HEK293 (cell line): Measurements from ENCODE around the gene ZCCHC7.
"Not testable (repeated sequence)": the region's sequence is repeated elsewhere in the genome, so short reads cannot be mapped to it uniquely, and the experiment has no call there.

Source experiments
- CTCF ChIA-PET: fragments of 350-600 bp; formaldehyde crosslinking; extraction: SDS; loops from one replicate; lab custom pipeline; 2021; ENCODE audit warnings: antibody characterized with exemption; lab: Yijun Ruan, JAX
- POLR2A ChIA-PET: fragments of 300-600 bp; formaldehyde crosslinking; extraction: SDS; loops from one replicate; lab custom pipeline; 2020; ENCODE audit warnings: antibody characterized with exemption, inconsistent platforms; lab: Yijun Ruan, JAX
- H3K27ac ChIP-seq: fragments of 200-500 bp; sonication (Bioruptor generic); 2 replicates; pipeline ENCODE4 v1.5.1; 2014; ENCODE audit warnings: low read depth, low read length, control low read depth, inconsistent platforms; ENCODE audit errors: extremely low read depth
- H3K36me3 ChIP-seq, 2 experiments: fragments of 200-500 bp in 1 of 2; sonication (Bioruptor generic) in 1 of 2; 1 replicate in 1 of 2; 2 replicates in 1 of 2; pipeline ENCODE4 v1.5.1; 2014 to 2017; ENCODE audit warnings: inconsistent platforms in 2 of 2, low read length in 2 of 2; ENCODE audit not compliant: control insufficient read depth in 2 of 2, insufficient read depth in 1 of 2
- H3K4me1 ChIP-seq: fragments of 200-500 bp; sonication (Bioruptor generic); 2 replicates; pipeline ENCODE4 v1.5.1; 2014; ENCODE audit warnings: mild to moderate bottlenecking, low read length, inconsistent platforms; ENCODE audit not compliant: control insufficient read depth, insufficient read depth
- H3K4me3 ChIP-seq: 2 replicates; pipeline ENCODE4 v1.5.1; 2011; ENCODE audit warnings: low read depth, mild to moderate bottlenecking, control low read depth, low read length, moderate library complexity
- H3K9me3 ChIP-seq: fragments of 200-500 bp; sonication (Bioruptor generic); 2 replicates; pipeline ENCODE4 v1.5.1; 2014; ENCODE audit warnings: low read depth, low read length, inconsistent platforms; ENCODE audit not compliant: control insufficient read depth, insufficient read depth
- KLF9 ChIP-seq: fragments of 450-650 bp; formaldehyde crosslinking; IDR thresholded peaks from 2 replicates; pipeline ENCODE4 v1.5.1; 2016; ENCODE audit warnings: missing biosample characterization, missing genetic modification characterization, low read depth
- ZFP69B ChIP-seq: fragments of 450-650 bp; formaldehyde crosslinking; IDR thresholded peaks from 2 replicates; pipeline ENCODE4 v1.5.1; 2016; ENCODE audit warnings: missing biosample characterization, missing genetic modification characterization
- ZNF10 ChIP-seq: fragments of 450-650 bp; formaldehyde crosslinking; IDR thresholded peaks from 2 replicates; pipeline ENCODE4 v1.5.1; 2017; ENCODE audit warnings: missing biosample characterization, missing genetic modification characterization
- ZNF146 ChIP-seq: fragments of 450-650 bp; formaldehyde crosslinking; IDR thresholded peaks from 2 replicates; pipeline ENCODE4 v1.5.1; 2016; ENCODE audit warnings: missing biosample characterization, missing genetic modification characterization
- ZNF155 ChIP-seq: fragments of 450-650 bp; formaldehyde crosslinking; IDR thresholded peaks from 2 replicates; pipeline ENCODE4 v1.5.1; 2016; ENCODE audit warnings: missing biosample characterization, missing genetic modification characterization
- ZNF16 ChIP-seq: fragments of 450-650 bp; formaldehyde crosslinking; IDR thresholded peaks from 2 replicates; pipeline ENCODE4 v1.5.1; 2016; ENCODE audit warnings: low read depth, missing biosample characterization, missing genetic modification characterization
- ZNF174 ChIP-seq: fragments of 450-650 bp; formaldehyde crosslinking; IDR thresholded peaks from 2 replicates; pipeline ENCODE4 v1.5.0; 2017; ENCODE audit warnings: missing biosample characterization, mild to moderate bottlenecking, missing genetic modification characterization
- ZNF19 ChIP-seq: fragments of 450-650 bp; formaldehyde crosslinking; IDR thresholded peaks from 2 replicates; pipeline ENCODE4; 2016; ENCODE audit warnings: missing biosample characterization, missing genetic modification characterization, low read depth
- ZNF202 ChIP-seq: fragments of 450-650 bp; formaldehyde crosslinking; IDR thresholded peaks from 2 replicates; pipeline ENCODE4 v1.5.1; 2016; ENCODE audit warnings: missing biosample characterization, missing genetic modification characterization, borderline replicate concordance
- ZNF221 ChIP-seq: fragments of 450-650 bp; formaldehyde crosslinking; IDR thresholded peaks from 2 replicates; pipeline ENCODE4 v1.5.1; 2017; ENCODE audit warnings: missing biosample characterization, missing genetic modification characterization, borderline replicate concordance
- ZNF239 ChIP-seq: fragments of 450-650 bp; formaldehyde crosslinking; IDR thresholded peaks from 2 replicates; pipeline ENCODE4 v1.5.1; 2016; ENCODE audit warnings: missing biosample characterization, missing genetic modification characterization
- ZNF24 ChIP-seq: fragments of 450-650 bp; formaldehyde crosslinking; IDR thresholded peaks from 2 replicates; pipeline ENCODE4 v1.5.1; 2016; ENCODE audit warnings: missing biosample characterization, missing genetic modification characterization
- ZNF266 ChIP-seq: fragments of 450-650 bp; formaldehyde crosslinking; IDR thresholded peaks from 2 replicates; pipeline ENCODE4 v1.5.1; 2016; ENCODE audit warnings: missing biosample characterization, missing genetic modification characterization, low read depth
- ZNF335 ChIP-seq: fragments of 450-650 bp; formaldehyde crosslinking; conservative IDR thresholded peaks from 2 replicates; pipeline ENCODE4 v1.5.1; 2016; ENCODE audit warnings: missing biosample characterization, missing genetic modification characterization
- ZNF404 ChIP-seq: fragments of 450-650 bp; formaldehyde crosslinking; IDR thresholded peaks from 2 replicates; pipeline ENCODE4 v1.5.1; 2017; ENCODE audit warnings: missing biosample characterization, missing genetic modification characterization
- ZNF510 ChIP-seq: fragments of 450-650 bp; formaldehyde crosslinking; IDR thresholded peaks from 2 replicates; pipeline ENCODE4 v1.5.1; 2018; ENCODE audit warnings: mild to moderate bottlenecking, missing genetic modification characterization, missing biosample characterization; ENCODE audit not compliant: insufficient replicate concordance
- ZNF521 ChIP-seq: fragments of 450-650 bp; formaldehyde crosslinking; IDR thresholded peaks from 2 replicates; pipeline ENCODE4 v1.5.1; 2017; ENCODE audit warnings: missing biosample characterization, mild to moderate bottlenecking, missing genetic modification characterization
- ZNF548 ChIP-seq: fragments of 450-650 bp; formaldehyde crosslinking; IDR thresholded peaks from 2 replicates; pipeline ENCODE4 v1.5.1; 2016; ENCODE audit warnings: missing biosample characterization, missing genetic modification characterization
- ZNF629 ChIP-seq: fragments of 450-650 bp; formaldehyde crosslinking; IDR thresholded peaks from 2 replicates; pipeline ENCODE4 v1.5.1; 2017; ENCODE audit warnings: missing biosample characterization, missing genetic modification characterization
- ZNF664 ChIP-seq: fragments of 450-650 bp; formaldehyde crosslinking; IDR thresholded peaks from 2 replicates; pipeline ENCODE4 v1.5.1; 2016; ENCODE audit warnings: missing biosample characterization, missing genetic modification characterization
- ZNF830 ChIP-seq: fragments of 450-650 bp; IDR thresholded peaks from 2 replicates; pipeline ENCODE4 v1.5.0; 2018; ENCODE audit warnings: missing biosample characterization, missing genetic modification characterization, low read depth, mild to moderate bottlenecking, moderate library complexity
- ZXDB ChIP-seq: fragments of 450-650 bp; formaldehyde crosslinking; IDR thresholded peaks from 2 replicates; pipeline ENCODE4 v1.5.1; 2016; ENCODE audit warnings: missing biosample characterization, missing genetic modification characterization
- TF ChIP-seq, protein P1 (sequence below): fragments of 450-650 bp; formaldehyde crosslinking; IDR thresholded peaks from 2 replicates; pipeline ENCODE4 v1.5.1; 2016; ENCODE audit warnings: missing biosample characterization, missing genetic modification characterization
- TF ChIP-seq, protein P2 (sequence below): fragments of 450-650 bp; formaldehyde crosslinking; IDR thresholded peaks from 2 replicates; pipeline ENCODE4 v1.5.1; 2016; ENCODE audit warnings: missing biosample characterization, missing genetic modification characterization

The ZCCHC7 gene

DNA sequence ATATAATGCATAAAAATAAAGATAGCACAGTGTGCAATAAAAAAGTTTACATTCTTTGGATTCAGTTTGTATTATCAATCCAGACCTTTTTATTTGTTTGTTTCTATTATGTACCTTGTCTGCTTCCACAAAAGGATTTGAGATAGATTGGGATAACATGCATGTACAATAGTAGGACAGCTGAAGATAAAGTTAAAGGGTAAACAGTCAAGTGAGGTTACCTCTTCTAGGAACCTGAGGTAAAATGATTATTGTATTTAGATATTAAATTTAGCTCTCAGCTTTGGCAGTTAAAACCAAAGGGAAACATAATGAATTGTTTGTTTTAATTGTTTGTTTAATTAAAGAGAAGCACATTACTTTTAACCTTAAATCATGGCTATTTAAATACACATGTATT lies 81.7 kb downstream of the ZCCHC7 start:
- ChIA-PET POLR2A (no interaction called here), CTCF (interaction anchor here (0.7 to 1.1 kb wide), 4 partner anchors 10 to 213 kb away, joined by 3 to 5 read pairs (median 3); no protein-coding TSS in a partner anchor)
- Histone ChIP-seq H3K4me1 (peaks cover 7% of the 10 kb centered on the region; the same call in 1 of the 2 replicates), H3K4me3 (no peak overlapping the region), H3K36me3 (no peaks in the 10 kb centered on the region), H3K27ac (no peak overlapping the region), H3K9me3 (no peaks in the 10 kb centered on the region)
- TF ChIP-seq ZNF221 (tag by site-specific recombination): no peak

DNA sequence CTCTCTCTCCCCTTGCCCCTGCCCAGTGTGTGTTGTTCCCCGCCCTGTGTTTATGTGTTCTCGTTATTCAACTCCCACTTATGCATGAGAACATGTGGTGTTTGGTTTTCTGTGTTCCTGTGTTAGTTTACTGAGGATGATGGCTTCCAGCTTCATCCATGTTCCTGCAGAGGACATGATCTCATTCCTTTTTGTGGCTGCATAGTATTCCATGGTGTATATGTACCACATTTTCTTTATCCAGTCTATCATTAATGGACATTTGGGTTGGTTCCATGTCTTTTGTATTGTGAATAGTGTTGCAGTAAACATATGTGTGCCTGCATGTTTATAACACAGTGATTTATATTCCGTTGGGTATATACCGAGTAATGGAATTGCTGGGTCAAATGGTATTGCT lies 83.1 kb downstream of the ZCCHC7 start:
- H3K27ac ChIP-seq, H3K4me3 ChIP-seq, POLR2A ChIA-PET, CTCF ChIA-PET, H3K9me3 ChIP-seq, H3K4me1 ChIP-seq, H3K36me3 ChIP-seq: not testable (repeated sequence)
- TF ChIP-seq, protein P1, sequence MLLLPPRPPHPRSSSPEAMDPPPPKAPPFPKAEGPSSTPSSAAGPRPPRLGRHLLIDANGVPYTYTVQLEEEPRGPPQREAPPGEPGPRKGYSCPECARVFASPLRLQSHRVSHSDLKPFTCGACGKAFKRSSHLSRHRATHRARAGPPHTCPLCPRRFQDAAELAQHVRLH: 0 out of 2 replicates have a peak, but pooled peaks have one; percentile 42
- peak; percentile 91 for TF ChIP-seq ZNF146

DNA sequence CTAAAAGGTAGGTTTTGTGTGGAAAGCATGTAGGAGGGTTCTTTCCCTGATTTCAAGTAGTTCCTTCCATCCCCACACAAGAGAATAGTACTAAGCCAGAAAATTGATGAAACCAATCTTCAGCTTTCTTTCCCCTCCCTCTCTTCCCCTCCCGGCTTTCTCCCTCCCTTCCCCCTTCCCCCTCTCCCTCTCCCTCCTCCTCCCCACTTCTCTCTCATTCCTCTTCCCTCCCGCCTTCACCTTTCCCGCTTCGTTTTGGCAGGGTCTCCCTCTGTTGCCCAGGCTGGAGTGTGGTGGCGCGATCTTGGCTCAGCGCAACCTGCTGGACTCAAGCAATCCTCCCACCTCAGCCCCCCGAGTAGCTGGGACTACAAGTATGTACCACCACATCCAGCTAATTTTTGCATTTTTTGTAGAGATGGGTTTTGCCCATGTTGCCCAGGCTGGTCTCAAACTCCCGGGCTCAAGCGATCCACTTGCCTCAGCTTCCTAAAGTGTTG lies 85.8 kb downstream of the ZCCHC7 start:
- no peak for TF ChIP-seq ZNF510
- TF ChIP-seq ZNF202 (tag by site-specific recombination): peak; percentile 35; the same call in 1 of the 2 replicates
- TF ChIP-seq ZNF548: no peak
- no peak for TF ChIP-seq ZNF16 (tag by site-specific recombination)
- Histone ChIP-seq H3K9me3 (no peaks in the 10 kb centered on the region), H3K36me3 (no peaks in the 10 kb centered on the region), H3K4me1 (no peaks in the 10 kb centered on the region), H3K4me3 (no peak overlapping the region), H3K27ac (no peak overlapping the region)
- CTCF ChIA-PET: interaction anchor here (0.5 to 0.6 kb wide), 2 partner anchors 93 to 182 kb away, joined by 4 read pairs; no protein-coding TSS in a partner anchor
- POLR2A ChIA-PET: no interaction called here

DNA sequence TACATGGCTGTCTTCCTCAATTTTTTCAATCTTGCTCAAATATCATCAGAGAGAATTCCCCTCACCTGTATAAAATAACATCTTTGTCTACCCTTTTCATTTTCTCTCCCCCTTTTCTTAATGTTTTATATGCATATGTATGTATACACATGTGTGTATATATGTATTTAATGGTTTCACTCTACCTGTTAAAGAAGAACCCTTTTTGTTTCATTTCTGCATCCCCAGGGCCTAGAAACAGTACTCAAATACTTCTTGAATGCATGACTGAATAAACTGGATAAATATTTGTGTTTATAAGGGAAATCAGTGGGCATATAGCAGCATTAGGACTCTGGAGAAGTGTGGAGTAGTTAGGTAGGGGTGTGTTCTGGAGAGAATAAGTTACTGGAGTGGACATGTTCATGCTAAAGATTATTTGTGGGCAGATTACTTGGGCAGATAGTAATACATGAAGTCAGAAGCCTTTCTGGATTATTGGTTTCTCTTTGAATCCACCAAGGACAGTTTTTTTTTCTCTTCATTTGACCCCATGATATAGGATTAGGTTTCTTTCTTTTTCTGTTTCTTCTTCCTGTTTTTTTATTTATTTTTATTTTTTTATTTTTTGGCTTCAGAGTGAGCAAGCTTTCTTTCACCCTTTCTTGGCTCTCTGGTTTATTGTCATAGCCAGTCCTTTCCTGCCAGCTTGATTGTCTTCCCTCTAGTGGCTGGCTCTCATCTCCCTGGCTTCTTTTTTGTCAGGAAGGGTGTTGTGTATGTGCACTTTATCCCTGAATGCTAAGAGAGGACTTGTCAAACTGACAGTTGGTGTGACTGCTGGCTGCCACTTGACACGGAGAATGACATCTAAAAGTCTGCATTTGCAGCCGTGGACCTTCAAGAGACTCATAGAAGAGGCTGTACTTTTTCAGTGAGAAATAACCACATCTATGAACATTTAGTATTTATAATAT lies 89.3 kb downstream of the ZCCHC7 start:
- Histone ChIP-seq H3K4me1 (no peaks in the 10 kb centered on the region), H3K9me3 (no peaks in the 10 kb centered on the region)
- TF ChIP-seq, protein P2, sequence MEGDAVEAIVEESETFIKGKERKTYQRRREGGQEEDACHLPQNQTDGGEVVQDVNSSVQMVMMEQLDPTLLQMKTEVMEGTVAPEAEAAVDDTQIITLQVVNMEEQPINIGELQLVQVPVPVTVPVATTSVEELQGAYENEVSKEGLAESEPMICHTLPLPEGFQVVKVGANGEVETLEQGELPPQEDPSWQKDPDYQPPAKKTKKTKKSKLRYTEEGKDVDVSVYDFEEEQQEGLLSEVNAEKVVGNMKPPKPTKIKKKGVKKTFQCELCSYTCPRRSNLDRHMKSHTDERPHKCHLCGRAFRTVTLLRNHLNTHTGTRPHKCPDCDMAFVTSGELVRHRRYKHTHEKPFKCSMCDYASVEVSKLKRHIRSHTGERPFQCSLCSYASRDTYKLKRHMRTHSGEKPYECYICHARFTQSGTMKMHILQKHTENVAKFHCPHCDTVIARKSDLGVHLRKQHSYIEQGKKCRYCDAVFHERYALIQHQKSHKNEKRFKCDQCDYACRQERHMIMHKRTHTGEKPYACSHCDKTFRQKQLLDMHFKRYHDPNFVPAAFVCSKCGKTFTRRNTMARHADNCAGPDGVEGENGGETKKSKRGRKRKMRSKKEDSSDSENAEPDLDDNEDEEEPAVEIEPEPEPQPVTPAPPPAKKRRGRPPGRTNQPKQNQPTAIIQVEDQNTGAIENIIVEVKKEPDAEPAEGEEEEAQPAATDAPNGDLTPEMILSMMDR (tag by site-specific recombination): 0 out of 2 replicates have a peak, but pooled peaks have one; percentile 14
- TF ChIP-seq ZNF10 (tag by site-specific recombination) (no peak), ZNF521 (tag by site-specific recombination) (no peak), ZNF239 (no peak), ZNF174 (no peak), ZNF629 (tag by site-specific recombination) (no peak), ZNF266 (tag by site-specific recombination) (no peak), ZNF24 (no peak), KLF9 (tag by site-specific recombination) (no peak), ZNF404 (tag by site-specific recombination) (no peak), ZNF19 (tag by site-specific recombination) (no peak), ZNF830 (tag by site-specific recombination) (no peak), ZNF335 (tag by site-specific recombination) (0 out of 2 replicates have a peak, but pooled peaks have one; percentile 15), ZFP69B (tag by site-specific recombination) (no peak), ZNF155 (no peak), ZNF664 (tag by site-specific recombination) (no peak), ZXDB (tag by site-specific recombination) (no peak)
- TF ChIP-seq, all 188 proteins: peak for 2
- no peak overlapping the region for H3K4me3 ChIP-seq
- H3K36me3 ChIP-seq: no peaks in the 10 kb centered on the region
- CTCF ChIA-PET: interaction anchor here (0.6 kb wide), 1 partner anchor 879 kb away, joined by 4 read pairs; no protein-coding TSS in a partner anchor
- POLR2A ChIA-PET: no interaction called here
- no peak overlapping the region for H3K27ac ChIP-seq
